ENCODE data around the gene CFAP61.

CFAP61 gene

DNA sequence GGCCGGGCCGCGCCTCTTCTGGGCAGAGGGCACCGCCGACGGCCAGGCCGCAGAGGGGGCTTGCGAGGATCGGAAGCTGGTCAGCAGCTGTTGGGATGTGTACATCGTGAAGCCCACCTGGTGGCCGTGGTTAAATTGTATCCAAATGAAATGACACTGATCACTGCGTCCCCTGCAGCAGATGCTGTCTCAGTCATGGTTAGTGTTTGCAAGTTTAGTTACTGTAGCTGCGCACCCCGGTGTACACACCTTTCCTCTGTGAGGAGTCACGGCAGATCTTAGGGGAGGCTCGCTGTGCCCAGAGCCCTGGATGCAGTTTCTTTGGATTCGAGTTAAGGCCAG lies 34.5 kb upstream of the CFAP61 start:
- 8 to 9% methylated on average over 12 to 16 of the region's 17 CpGs for WGBS, 2 experiments (ENCODE audit: insufficient coverage in 2 of 2)
- H3K27ac ChIP-seq (ENCODE audit: low read depth, low read length, severe bottlenecking), result no peak overlapping the region
- H3K36me3 ChIP-seq (ENCODE audit: control insufficient read depth, insufficient read depth, low read length), result peaks cover 29% of the 10 kb centered on the region
- H3K4me1 ChIP-seq (ENCODE audit: control insufficient read depth, insufficient read depth, low read length, poor library complexity, severe bottlenecking), result peaks cover 14% of the 10 kb centered on the region
- no peaks in the 10 kb centered on the region for H3K9me3 ChIP-seq (ENCODE audit: control insufficient read depth, low read length)
- peak overlapping the region; percentile 88 for H3K4me3 ChIP-seq (ENCODE audit: extremely low read depth, insufficient read depth, low read length, poor library complexity, severe bottlenecking)

DNA sequence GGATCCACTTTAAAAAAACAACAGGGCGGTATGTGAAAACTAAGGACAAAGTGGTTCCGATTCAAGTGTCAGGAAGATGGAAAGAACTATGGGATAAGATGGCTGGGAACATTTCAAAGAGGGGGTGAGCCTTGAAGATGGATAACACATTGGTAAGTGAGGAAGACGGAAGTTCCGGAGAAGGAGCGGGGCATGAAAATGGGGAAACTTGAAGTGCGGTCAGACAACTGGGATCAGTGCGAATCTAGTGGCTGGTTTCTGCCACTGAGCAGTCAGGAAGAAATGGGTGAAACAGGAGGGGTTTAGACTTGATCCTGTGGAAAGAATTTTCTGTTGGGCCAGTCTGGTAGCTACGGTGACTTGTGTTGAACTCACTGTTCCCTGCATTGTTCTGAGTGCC lies 34.0 kb upstream of the CFAP61 start:
- Histone ChIP-seq H3K36me3 (ENCODE audit: control insufficient read depth, insufficient read depth, low read length) (peaks cover 35% of the 10 kb centered on the region), H3K27ac (ENCODE audit: low read depth, low read length, severe bottlenecking) (no peak overlapping the region), H3K4me1 (ENCODE audit: control insufficient read depth, insufficient read depth, low read length, poor library complexity, severe bottlenecking) (peaks cover 14% of the 10 kb centered on the region), H3K9me3 (ENCODE audit: control insufficient read depth, low read length) (no peaks in the 10 kb centered on the region), H3K4me3 (ENCODE audit: extremely low read depth, insufficient read depth, low read length, poor library complexity, severe bottlenecking) (peak overlapping the region; percentile 88)
- WGBS, 2 experiments (ENCODE audit: insufficient coverage in 2 of 2), result 90 to 93% methylated on average over 6 to 8 of the region's 8 CpGs

GRCh38 chr20:20019123-20019522 lies 33.2 kb upstream of the CFAP61 start:
- WGBS, 2 experiments (ENCODE audit: insufficient coverage in 2 of 2), result 100% methylated on average over 1 of the region's 2 CpGs
- Histone ChIP-seq H3K4me3 (ENCODE audit: extremely low read depth, insufficient read depth, low read length, poor library complexity, severe bottlenecking) (no peak overlapping the region), H3K9me3 (ENCODE audit: control insufficient read depth, low read length) (no peaks in the 10 kb centered on the region), H3K4me1 (ENCODE audit: control insufficient read depth, insufficient read depth, low read length, poor library complexity, severe bottlenecking) (peaks cover 14% of the 10 kb centered on the region), H3K36me3 (ENCODE audit: control insufficient read depth, insufficient read depth, low read length) (peaks cover 43% of the 10 kb centered on the region), H3K27ac (ENCODE audit: low read depth, low read length, severe bottlenecking) (no peak overlapping the region)

- H3K27ac ChIP-seq (ENCODE audit: low read depth, low read length, severe bottlenecking), result no peak overlapping the region
- no peak overlapping the region for H3K4me3 ChIP-seq (ENCODE audit: extremely low read depth, insufficient read depth, low read length, poor library complexity, severe bottlenecking)
- H3K9me3 ChIP-seq (ENCODE audit: control insufficient read depth, low read length), result no peaks in the 10 kb centered on the region
- WGBS, 2 experiments (ENCODE audit: insufficient coverage in 2 of 2), result 90 to 96% methylated on average over 3 to 4 of the region's 11 CpGs
- H3K4me1 ChIP-seq (ENCODE audit: control insufficient read depth, insufficient read depth, low read length, poor library complexity, severe bottlenecking), result peaks cover 17% of the 10 kb centered on the region
- H3K36me3 ChIP-seq (ENCODE audit: control insufficient read depth, insufficient read depth, low read length), result peaks cover 50% of the 10 kb centered on the region
Observed at GRCh38 chr20:20020908-20021307, 31.4 kb upstream of the CFAP61 start.

DNA sequence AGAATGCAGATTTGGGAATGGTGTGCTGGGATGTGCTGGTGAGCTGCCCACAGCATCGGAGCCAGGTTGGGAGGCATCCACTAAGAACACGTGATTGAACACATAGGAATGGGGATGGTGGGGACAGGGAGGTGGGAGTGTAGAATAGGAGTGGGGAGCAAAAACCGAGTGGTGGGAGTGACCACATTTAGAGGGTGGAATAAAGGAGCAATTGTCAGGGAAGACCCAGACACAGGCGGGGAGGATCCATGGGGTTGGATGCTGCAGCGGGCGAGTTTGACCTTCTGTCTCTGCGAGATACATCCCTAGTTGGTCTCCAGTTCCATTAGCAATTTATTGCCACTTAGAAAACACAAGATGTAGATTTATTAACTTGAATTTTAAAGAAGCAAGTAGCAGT lies 30.5 kb upstream of the CFAP61 start:
- no peak overlapping the region for H3K27ac ChIP-seq (ENCODE audit: low read depth, low read length, severe bottlenecking)
- WGBS, 2 experiments (ENCODE audit: insufficient coverage in 2 of 2), result 79 to 83% methylated on average over 3 to 4 of the region's 7 CpGs
- peaks cover 58% of the 10 kb centered on the region for H3K36me3 ChIP-seq (ENCODE audit: control insufficient read depth, insufficient read depth, low read length)
- H3K4me1 ChIP-seq (ENCODE audit: control insufficient read depth, insufficient read depth, low read length, poor library complexity, severe bottlenecking), result peaks cover 17% of the 10 kb centered on the region
- no peaks in the 10 kb centered on the region for H3K9me3 ChIP-seq (ENCODE audit: control insufficient read depth, low read length)
- H3K4me3 ChIP-seq (ENCODE audit: extremely low read depth, insufficient read depth, low read length, poor library complexity, severe bottlenecking), result no peak overlapping the region

DNA sequence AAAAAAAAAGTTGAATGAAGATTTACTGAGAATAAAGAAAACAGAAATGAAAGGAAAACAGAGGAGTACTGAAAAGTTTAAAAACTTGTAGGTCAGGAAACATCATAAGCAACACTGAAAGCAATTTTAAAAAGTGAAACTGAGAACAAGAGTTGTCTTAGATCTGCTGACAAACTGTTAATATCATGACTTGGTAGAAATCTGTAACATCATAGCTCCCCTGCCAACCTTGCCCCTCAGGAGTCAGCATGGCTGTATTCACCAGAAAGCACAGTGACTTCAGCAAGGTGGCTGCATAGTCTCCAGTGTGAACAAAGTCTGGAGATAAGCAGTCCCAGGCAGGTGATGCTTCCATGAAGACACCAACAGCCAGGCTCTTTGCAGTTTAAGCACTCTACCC lies 29.8 kb upstream of the CFAP61 start:
- Histone ChIP-seq H3K4me1 (ENCODE audit: control insufficient read depth, insufficient read depth, low read length, poor library complexity, severe bottlenecking) (peaks cover 17% of the 10 kb centered on the region), H3K27ac (ENCODE audit: low read depth, low read length, severe bottlenecking) (no peak overlapping the region), H3K9me3 (ENCODE audit: control insufficient read depth, low read length) (no peaks in the 10 kb centered on the region), H3K36me3 (ENCODE audit: control insufficient read depth, insufficient read depth, low read length) (peaks cover 64% of the 10 kb centered on the region), H3K4me3 (ENCODE audit: extremely low read depth, insufficient read depth, low read length, poor library complexity, severe bottlenecking) (no peak overlapping the region)

DNA sequence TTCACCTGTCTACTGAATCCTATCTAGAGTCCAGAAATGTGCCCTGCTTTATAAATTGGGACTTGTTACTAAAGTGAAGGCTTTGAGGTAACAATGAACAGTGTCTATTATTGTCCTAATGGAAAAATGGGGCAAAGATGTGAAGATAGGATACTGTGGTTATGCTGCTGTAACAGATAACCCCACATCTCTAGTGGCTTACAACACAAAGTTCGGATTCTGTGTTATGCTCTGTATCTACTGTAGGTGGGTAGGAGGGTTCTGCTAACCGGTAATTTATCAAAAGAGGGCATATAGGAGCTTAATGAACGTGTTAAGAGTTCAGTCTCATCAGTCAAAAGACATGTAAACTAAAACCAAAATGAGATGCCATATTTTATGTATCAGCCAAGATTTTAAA lies 28.9 kb upstream of the CFAP61 start:
- Histone ChIP-seq H3K4me3 (ENCODE audit: extremely low read depth, insufficient read depth, low read length, poor library complexity, severe bottlenecking) (no peak overlapping the region), H3K36me3 (ENCODE audit: control insufficient read depth, insufficient read depth, low read length) (peaks cover 70% of the 10 kb centered on the region), H3K9me3 (ENCODE audit: control insufficient read depth, low read length) (no peaks in the 10 kb centered on the region), H3K4me1 (ENCODE audit: control insufficient read depth, insufficient read depth, low read length, poor library complexity, severe bottlenecking) (peaks cover 12% of the 10 kb centered on the region), H3K27ac (ENCODE audit: low read depth, low read length, severe bottlenecking) (no peak overlapping the region)
- 100% methylated on average over 1 of the region's 3 CpGs; no CpG with 5 or more reads in 1 of the 2 experiments for WGBS, 2 experiments (ENCODE audit: insufficient coverage in 2 of 2)

DNA sequence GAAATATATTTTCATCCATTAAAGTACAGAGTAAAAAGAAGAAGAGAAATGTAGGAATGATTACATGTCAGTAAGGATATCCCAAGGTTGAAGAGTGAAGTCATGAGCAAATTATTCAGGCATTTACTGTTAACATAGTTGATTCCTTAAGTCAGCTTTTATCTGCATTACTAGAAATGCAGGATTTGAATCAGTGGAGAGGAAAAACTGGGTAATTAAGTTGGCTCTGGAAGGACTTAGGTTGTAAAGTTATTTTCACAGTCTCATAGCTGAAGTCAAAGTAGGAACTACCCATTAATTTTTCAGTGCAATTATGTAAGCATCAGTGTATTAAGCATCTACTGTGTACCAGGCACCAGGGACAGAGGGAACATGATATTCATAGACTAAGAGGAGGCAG lies 27.4 kb upstream of the CFAP61 start:
- Histone ChIP-seq H3K4me3 (ENCODE audit: extremely low read depth, insufficient read depth, low read length, poor library complexity, severe bottlenecking) (no peak overlapping the region), H3K9me3 (ENCODE audit: control insufficient read depth, low read length) (no peaks in the 10 kb centered on the region), H3K4me1 (ENCODE audit: control insufficient read depth, insufficient read depth, low read length, poor library complexity, severe bottlenecking) (peaks cover 3% of the 10 kb centered on the region), H3K36me3 (ENCODE audit: control insufficient read depth, insufficient read depth, low read length) (peaks cover 67% of the 10 kb centered on the region), H3K27ac (ENCODE audit: low read depth, low read length, severe bottlenecking) (no peak overlapping the region)

DNA sequence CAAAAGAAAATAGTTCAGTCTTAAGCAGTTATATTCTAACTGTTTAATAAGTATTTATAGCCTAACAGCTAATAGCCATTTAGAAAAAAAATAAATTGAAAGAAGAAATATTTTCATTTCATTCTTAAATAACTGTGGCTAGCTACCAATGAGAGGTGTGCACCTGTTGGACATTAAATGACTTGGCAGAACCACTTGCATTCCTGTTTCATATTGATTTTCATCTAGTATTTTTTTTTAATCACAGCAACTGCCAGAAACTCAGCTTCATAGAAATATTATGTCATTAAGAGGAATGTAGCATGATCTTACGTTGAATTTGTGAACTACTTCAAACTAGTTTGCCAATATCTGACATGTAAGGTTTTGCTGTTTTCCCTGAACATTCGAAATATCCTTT lies 25.0 kb upstream of the CFAP61 start:
- 82 to 100% methylated on average over 2 of the region's 2 CpGs for WGBS, 2 experiments (ENCODE audit: insufficient coverage in 2 of 2)
- H3K4me3 ChIP-seq (ENCODE audit: extremely low read depth, insufficient read depth, low read length, poor library complexity, severe bottlenecking), result no peak overlapping the region
- no peak overlapping the region for H3K27ac ChIP-seq (ENCODE audit: low read depth, low read length, severe bottlenecking)
- no peaks in the 10 kb centered on the region for H3K9me3 ChIP-seq (ENCODE audit: control insufficient read depth, low read length)
- peaks cover 3% of the 10 kb centered on the region for H3K4me1 ChIP-seq (ENCODE audit: control insufficient read depth, insufficient read depth, low read length, poor library complexity, severe bottlenecking)
- H3K36me3 ChIP-seq (ENCODE audit: control insufficient read depth, insufficient read depth, low read length), result peaks cover 69% of the 10 kb centered on the region

GRCh38 chr20:20031790-20032189 lies 20.5 kb upstream of the CFAP61 start:
- WGBS, 2 experiments (ENCODE audit: insufficient coverage in 2 of 2), result 96 to 100% methylated on average over 2 to 4 of the region's 5 CpGs
- Histone ChIP-seq H3K27ac (ENCODE audit: low read depth, low read length, severe bottlenecking) (no peak overlapping the region), H3K36me3 (ENCODE audit: control insufficient read depth, insufficient read depth, low read length) (peaks cover 75% of the 10 kb centered on the region), H3K4me1 (ENCODE audit: control insufficient read depth, insufficient read depth, low read length, poor library complexity, severe bottlenecking) (no peaks in the 10 kb centered on the region), H3K4me3 (ENCODE audit: extremely low read depth, insufficient read depth, low read length, poor library complexity, severe bottlenecking) (no peak overlapping the region), H3K9me3 (ENCODE audit: control insufficient read depth, low read length) (no peaks in the 10 kb centered on the region)

- Histone ChIP-seq H3K36me3 (ENCODE audit: control insufficient read depth, insufficient read depth, low read length) (peaks cover 76% of the 10 kb centered on the region), H3K4me3 (ENCODE audit: extremely low read depth, insufficient read depth, low read length, poor library complexity, severe bottlenecking) (no peak overlapping the region), H3K27ac (ENCODE audit: low read depth, low read length, severe bottlenecking) (peak overlapping the region; percentile 23), H3K9me3 (ENCODE audit: control insufficient read depth, low read length) (no peaks in the 10 kb centered on the region), H3K4me1 (ENCODE audit: control insufficient read depth, insufficient read depth, low read length, poor library complexity, severe bottlenecking) (peaks cover 8% of the 10 kb centered on the region)
- 90% methylated on average over 2 of the region's 4 CpGs; no CpG with 5 or more reads in 1 of the 2 experiments for WGBS, 2 experiments (ENCODE audit: insufficient coverage in 2 of 2)
Observed at GRCh38 chr20:20034486-20034885, 17.8 kb upstream of the CFAP61 start.

DNA sequence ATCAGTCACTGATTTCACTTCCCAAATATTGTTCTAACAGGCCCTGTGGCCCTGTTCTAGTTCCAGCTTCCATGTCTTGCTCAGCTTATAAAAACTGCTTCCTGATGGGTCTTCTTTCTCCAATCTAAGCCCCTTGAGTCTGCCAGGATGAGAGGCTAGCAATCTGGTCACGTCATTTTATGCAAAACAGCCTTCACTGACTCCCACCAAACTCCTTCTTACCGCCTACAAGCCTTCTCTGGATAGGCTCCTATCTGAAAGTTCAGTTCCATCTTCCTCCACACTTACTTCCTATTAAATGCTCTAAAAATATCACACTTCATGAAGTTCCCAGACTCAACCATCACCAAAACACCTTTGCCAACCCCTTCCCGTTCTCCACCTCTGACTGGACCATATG lies 15.6 kb upstream of the CFAP61 start:
- H3K4me3 ChIP-seq (ENCODE audit: extremely low read depth, insufficient read depth, low read length, poor library complexity, severe bottlenecking), result no peak overlapping the region
- peaks cover 87% of the 10 kb centered on the region for H3K36me3 ChIP-seq (ENCODE audit: control insufficient read depth, insufficient read depth, low read length)
- no peaks in the 10 kb centered on the region for H3K9me3 ChIP-seq (ENCODE audit: control insufficient read depth, low read length)
- H3K27ac ChIP-seq (ENCODE audit: low read depth, low read length, severe bottlenecking), result no peak overlapping the region
- peaks cover 8% of the 10 kb centered on the region for H3K4me1 ChIP-seq (ENCODE audit: control insufficient read depth, insufficient read depth, low read length, poor library complexity, severe bottlenecking)
- WGBS, 2 experiments (ENCODE audit: insufficient coverage in 2 of 2), result 88 to 100% methylated on average over 3 of the region's 3 CpGs

All from mesodermal cell (in vitro differentiated cells).